ENCODE measurements around the gene ISY1. TPM values are rescaled to one million over a fixed set of nuclear protein-coding genes. Genes with fewer than 3 reads are reported as not detected.
A peak's percentile ranks its signal among the peaks of the same experiment; 100 is the strongest.
"Not testable (repeated sequence)": the region's sequence is repeated elsewhere in the genome, so short reads cannot be mapped to it uniquely, and the experiment has no call there.

The ISY1 gene
- total and polyA plus RNA-seq, 4 donors: 23.8 to 30.3 (median 26.2) TPM

DNA sequence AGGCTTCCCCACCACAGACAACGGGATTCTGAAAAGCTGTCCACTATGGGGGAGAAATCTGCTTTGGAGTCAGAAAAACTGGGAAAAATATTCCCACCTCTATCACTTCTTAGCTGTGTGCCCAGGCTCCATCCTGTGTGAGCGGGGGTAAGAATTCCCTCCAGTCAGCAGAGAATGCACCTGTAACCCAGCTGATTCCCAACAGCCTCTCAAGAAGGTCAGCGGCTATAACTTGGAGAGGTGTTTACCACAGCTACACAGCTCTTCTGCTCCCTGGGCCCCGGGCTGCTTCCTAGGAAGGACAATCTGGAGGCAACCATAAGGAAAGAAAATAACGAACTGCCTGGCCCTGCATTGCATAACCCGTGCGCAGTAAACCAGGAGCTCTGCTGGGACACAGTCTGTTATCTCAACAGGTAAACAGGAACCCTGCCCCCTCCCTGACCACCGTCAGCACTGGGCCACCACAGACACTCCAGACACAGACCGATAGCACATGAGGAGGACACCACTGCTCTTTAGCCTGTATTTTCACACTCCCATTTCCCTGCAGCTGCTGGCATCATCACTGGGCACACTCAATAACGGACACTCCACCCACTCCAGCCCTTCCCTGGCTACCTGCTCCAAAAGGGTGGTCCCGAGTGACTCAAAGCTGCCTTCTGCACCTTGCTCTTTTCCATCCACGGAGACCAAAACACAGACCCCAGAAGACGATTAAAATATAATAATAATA, 41.3 kb downstream of the ISY1 start:
- intact Hi-C loops (cut with DNase I): loop anchor here in 1 of 2 donors (5.0 kb wide), 1 partner anchor 67 kb away; no protein-coding TSS in a partner anchor
- H3K4me3 ChIP-seq (ENCODE audit: low read length in 2 of 2): no peak overlapping the region
- no peaks in the 10 kb centered on the region for H3K36me3 ChIP-seq (ENCODE audit: control insufficient read depth in 1 of 2, insufficient read depth in 2 of 2, low read length in 1 of 2)
- ATAC-seq (ENCODE audit: low FRiP score) (no peak), DNase-seq (no peak)
- H3K27ac ChIP-seq (ENCODE audit: low read depth in 1 of 2, low read length in 2 of 2): no peak overlapping the region
- H3K9me3 ChIP-seq (ENCODE audit: control insufficient read depth, low read length): no peaks in the 10 kb centered on the region
- WGBS, 2 donors: 22 to 25% methylated on average over 13 of the region's 13 CpGs
- no peaks in the 10 kb centered on the region for H3K4me1 ChIP-seq (ENCODE audit: control insufficient read depth in 1 of 2, insufficient read depth in 2 of 2, low read length in 2 of 2)
- H3K27me3 ChIP-seq (ENCODE audit: control insufficient read depth in 1 of 2, insufficient read depth in 2 of 2, low read length in 1 of 2): no peaks in the 10 kb centered on the region

DNA sequence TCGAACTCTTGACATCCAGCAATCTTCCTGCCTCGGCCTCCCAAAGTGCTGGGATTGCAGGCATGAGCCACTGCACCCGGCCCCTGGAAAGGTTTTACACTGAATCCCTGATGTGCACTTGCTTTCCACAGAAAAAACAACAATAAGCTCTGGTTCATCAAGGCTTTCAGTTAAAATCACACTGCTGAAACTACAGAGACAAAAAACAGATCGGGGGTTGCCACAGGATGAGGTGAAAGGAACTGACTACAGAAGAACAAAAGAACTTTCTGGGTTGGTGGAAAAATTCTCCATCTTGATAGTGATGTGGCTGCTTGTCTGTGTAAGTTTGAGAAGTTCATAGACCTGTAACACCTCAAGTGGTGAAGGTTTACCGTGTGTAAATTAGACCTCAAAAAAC, 42.1 kb downstream of the ISY1 start:
- WGBS, 2 donors: 73 to 75% methylated on average over 5 of the region's 5 CpGs
- H3K4me3 ChIP-seq (ENCODE audit: low read length in 2 of 2): no peak overlapping the region
- H3K4me1 ChIP-seq (ENCODE audit: control insufficient read depth in 1 of 2, insufficient read depth in 2 of 2, low read length in 2 of 2): no peaks in the 10 kb centered on the region
- no peak overlapping the region for H3K27ac ChIP-seq (ENCODE audit: low read depth in 1 of 2, low read length in 2 of 2)
- H3K27me3 ChIP-seq (ENCODE audit: control insufficient read depth in 1 of 2, insufficient read depth in 2 of 2, low read length in 1 of 2): no peaks in the 10 kb centered on the region
- intact Hi-C loops (cut with DNase I): no loop called here
- no peaks in the 10 kb centered on the region for H3K9me3 ChIP-seq (ENCODE audit: control insufficient read depth, low read length)
- ATAC-seq (ENCODE audit: low FRiP score) (no peak), DNase-seq (no peak)
- no peaks in the 10 kb centered on the region for H3K36me3 ChIP-seq (ENCODE audit: control insufficient read depth in 1 of 2, insufficient read depth in 2 of 2, low read length in 1 of 2)

- Histone ChIP-seq H3K4me3 (ENCODE audit: low read length in 2 of 2) (no peak overlapping the region), H3K4me1 (ENCODE audit: control insufficient read depth in 1 of 2, insufficient read depth in 2 of 2, low read length in 2 of 2) (no peaks in the 10 kb centered on the region), H3K27me3 (ENCODE audit: control insufficient read depth in 1 of 2, insufficient read depth in 2 of 2, low read length in 1 of 2) (no peaks in the 10 kb centered on the region), H3K27ac (ENCODE audit: low read depth in 1 of 2, low read length in 2 of 2) (no peak overlapping the region), H3K36me3 (ENCODE audit: control insufficient read depth in 1 of 2, insufficient read depth in 2 of 2, low read length in 1 of 2) (no peaks in the 10 kb centered on the region), H3K9me3 (ENCODE audit: control insufficient read depth, low read length) (no peaks in the 10 kb centered on the region)
- intact Hi-C loops (cut with DNase I): no loop called here
- no peak for DNase-seq
- no peak for ATAC-seq (ENCODE audit: low FRiP score)
Measured at GRCh38 chr3:129117134-129117533, 43.7 kb downstream of the ISY1 start.

DNA sequence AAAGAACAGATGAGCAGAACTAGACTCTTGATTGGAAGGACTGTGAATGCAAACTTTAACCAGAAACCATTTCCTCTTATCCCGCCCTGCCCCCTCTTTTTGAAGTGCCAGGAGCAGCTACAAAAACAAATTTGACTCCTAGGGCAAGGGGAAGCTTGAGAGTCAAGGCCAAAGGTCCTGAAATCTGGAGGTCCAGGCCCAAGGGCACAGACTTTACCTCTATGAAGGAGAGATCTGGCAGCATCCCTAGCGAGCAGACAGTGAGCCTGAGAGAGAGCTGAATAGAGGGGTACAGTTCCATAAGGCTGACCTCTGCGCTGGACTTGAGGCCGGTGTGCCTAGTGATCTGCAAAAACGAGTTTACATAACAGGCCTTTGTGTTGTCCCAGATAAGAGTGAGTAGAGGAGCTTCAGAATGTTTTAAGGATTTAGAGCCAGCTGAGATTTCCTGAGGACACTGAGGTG, 44.3 kb downstream of the ISY1 start:
- no peaks in the 10 kb centered on the region for H3K27me3 ChIP-seq (ENCODE audit: control insufficient read depth in 1 of 2, insufficient read depth in 2 of 2, low read length in 1 of 2)
- H3K36me3 ChIP-seq (ENCODE audit: control insufficient read depth in 1 of 2, insufficient read depth in 2 of 2, low read length in 1 of 2): no peaks in the 10 kb centered on the region
- H3K4me3 ChIP-seq (ENCODE audit: low read length in 2 of 2): no peak overlapping the region
- 51 to 60% methylated on average over 5 of the region's 5 CpGs for WGBS, 2 donors
- ATAC-seq (ENCODE audit: low FRiP score) (no peak), DNase-seq (no peak)
- no peaks in the 10 kb centered on the region for H3K4me1 ChIP-seq (ENCODE audit: control insufficient read depth in 1 of 2, insufficient read depth in 2 of 2, low read length in 2 of 2)
- H3K27ac ChIP-seq (ENCODE audit: low read depth in 1 of 2, low read length in 2 of 2): no peak overlapping the region
- intact Hi-C loops (cut with DNase I): no loop called here
- H3K9me3 ChIP-seq (ENCODE audit: control insufficient read depth, low read length): no peaks in the 10 kb centered on the region

DNA sequence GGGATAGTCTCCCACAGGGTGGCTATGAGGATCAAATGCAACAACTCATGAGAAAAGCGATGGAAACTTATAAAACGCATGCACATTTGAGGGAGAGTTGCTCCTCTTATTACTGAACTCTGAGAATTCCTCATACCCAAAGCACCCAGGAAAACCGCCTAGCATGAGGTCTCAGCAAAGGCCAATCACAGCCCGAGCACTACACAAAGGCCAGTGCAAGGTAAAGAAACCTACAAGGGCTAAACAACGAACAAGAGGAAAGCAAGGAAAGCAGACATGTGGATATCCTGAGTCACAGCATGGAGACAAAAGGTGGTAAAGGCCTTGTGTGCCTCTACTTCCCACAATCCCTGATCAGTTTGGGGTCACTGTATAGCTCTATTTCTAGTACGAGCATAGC, 46.4 kb downstream of the ISY1 start:
- DNase-seq: no peak
- no peak for ATAC-seq (ENCODE audit: low FRiP score)
- H3K27ac ChIP-seq (ENCODE audit: low read depth in 1 of 2, low read length in 2 of 2): no peak overlapping the region
- no peaks in the 10 kb centered on the region for H3K27me3 ChIP-seq (ENCODE audit: control insufficient read depth in 1 of 2, insufficient read depth in 2 of 2, low read length in 1 of 2)
- H3K36me3 ChIP-seq (ENCODE audit: control insufficient read depth in 1 of 2, insufficient read depth in 2 of 2, low read length in 1 of 2): no peaks in the 10 kb centered on the region
- H3K4me3 ChIP-seq (ENCODE audit: low read length in 2 of 2): no peak overlapping the region
- intact Hi-C loops (cut with DNase I): no loop called here
- WGBS, 2 donors: 86 to 90% methylated on average over 6 of the region's 6 CpGs
- no peaks in the 10 kb centered on the region for H3K9me3 ChIP-seq (ENCODE audit: control insufficient read depth, low read length)
- H3K4me1 ChIP-seq (ENCODE audit: control insufficient read depth in 1 of 2, insufficient read depth in 2 of 2, low read length in 2 of 2): no peaks in the 10 kb centered on the region

DNA sequence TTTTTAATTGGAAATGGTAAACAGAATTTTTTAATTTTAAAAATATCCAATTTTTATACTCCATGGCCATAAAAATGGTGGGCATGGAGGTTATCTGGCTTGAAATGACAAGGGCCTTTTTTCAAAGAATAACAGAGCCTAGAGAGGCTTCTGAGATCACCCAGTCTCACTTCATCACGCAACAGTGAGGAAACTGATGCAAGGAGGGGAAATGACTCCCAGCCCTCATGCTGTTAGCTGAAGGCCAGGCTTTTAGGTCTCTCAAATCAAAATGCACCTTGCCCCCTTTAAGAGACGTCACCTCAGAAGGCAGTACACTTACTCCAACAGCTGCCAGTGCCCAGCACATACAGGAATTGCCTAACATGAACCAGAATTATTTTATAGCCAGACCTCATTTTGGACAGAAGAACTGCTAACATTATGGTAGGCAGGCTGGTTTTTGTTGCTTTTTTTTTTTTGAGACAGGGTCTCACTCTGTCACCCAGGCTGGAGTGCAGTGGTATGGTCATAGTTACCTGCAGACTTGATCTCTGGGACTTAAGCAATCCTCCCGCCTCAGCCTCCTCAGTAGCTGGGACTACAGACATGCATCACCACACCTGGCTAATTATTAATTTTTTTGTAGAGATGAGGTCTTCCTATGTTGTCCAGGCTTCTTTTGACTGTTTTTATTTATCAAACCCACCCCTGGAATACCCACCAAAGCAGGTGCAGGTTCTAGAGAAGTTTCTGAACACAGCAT, 48.4 kb downstream of the ISY1 start:
- H3K4me1 ChIP-seq (ENCODE audit: control insufficient read depth in 1 of 2, insufficient read depth in 2 of 2, low read length in 2 of 2): no peaks in the 10 kb centered on the region

GRCh38 chr3:129111076-129111780, 49.6 kb downstream of the ISY1 start:
- DNase-seq: peak in 1 of 2 donors; percentile 13
- H3K27me3 ChIP-seq (ENCODE audit: control insufficient read depth in 1 of 2, insufficient read depth in 2 of 2, low read length in 1 of 2); H3K4me1 ChIP-seq (ENCODE audit: control insufficient read depth in 1 of 2, insufficient read depth in 2 of 2, low read length in 2 of 2); H3K9me3 ChIP-seq (ENCODE audit: control insufficient read depth, low read length); intact Hi-C loops (cut with DNase I); H3K4me3 ChIP-seq (ENCODE audit: low read length in 2 of 2); ATAC-seq (ENCODE audit: low FRiP score); H3K36me3 ChIP-seq (ENCODE audit: control insufficient read depth in 1 of 2, insufficient read depth in 2 of 2, low read length in 1 of 2); H3K27ac ChIP-seq (ENCODE audit: low read depth in 1 of 2, low read length in 2 of 2): not testable (repeated sequence)
- WGBS, 2 donors: 85 to 88% methylated on average over 10 of the region's 10 CpGs

More for the DNA sequence above, 48.4 kb downstream of the ISY1 start:
- ATAC-seq (ENCODE audit: low FRiP score) (no peak), DNase-seq (no peak)
- Histone ChIP-seq H3K4me3 (ENCODE audit: low read length in 2 of 2) (no peak overlapping the region), H3K36me3 (ENCODE audit: control insufficient read depth in 1 of 2, insufficient read depth in 2 of 2, low read length in 1 of 2) (no peaks in the 10 kb centered on the region), H3K27me3 (ENCODE audit: control insufficient read depth in 1 of 2, insufficient read depth in 2 of 2, low read length in 1 of 2) (no peaks in the 10 kb centered on the region), H3K27ac (ENCODE audit: low read depth in 1 of 2, low read length in 2 of 2) (no peak overlapping the region), H3K9me3 (ENCODE audit: control insufficient read depth, low read length) (no peaks in the 10 kb centered on the region)
- intact Hi-C loops (cut with DNase I): no loop called here
- WGBS, 2 donors: 83 to 91% methylated on average over 3 of the region's 3 CpGs

- peaks cover 0 to 3% of the 10 kb centered on the region in 2 donors for H3K36me3 ChIP-seq (ENCODE audit: control insufficient read depth in 1 of 2, insufficient read depth in 2 of 2, low read length in 1 of 2)
- no peak overlapping the region for H3K4me3 ChIP-seq (ENCODE audit: low read length in 2 of 2)
- WGBS, 2 donors: 80 to 82% methylated on average over 8 of the region's 8 CpGs
Measured at GRCh38 chr3:129107793-129108192, 53.1 kb downstream of the ISY1 start.

More at GRCh38 chr3:129107793-129108192, 53.1 kb downstream of the ISY1 start:
- Histone ChIP-seq H3K9me3 (ENCODE audit: control insufficient read depth, low read length) (no peaks in the 10 kb centered on the region), H3K4me1 (ENCODE audit: control insufficient read depth in 1 of 2, insufficient read depth in 2 of 2, low read length in 2 of 2) (no peaks in the 10 kb centered on the region), H3K27me3 (ENCODE audit: control insufficient read depth in 1 of 2, insufficient read depth in 2 of 2, low read length in 1 of 2) (no peaks in the 10 kb centered on the region), H3K27ac (ENCODE audit: low read depth in 1 of 2, low read length in 2 of 2) (no peak overlapping the region)
- peak; percentile 17 to 43 for DNase-seq
- no peak for ATAC-seq (ENCODE audit: low FRiP score)
- intact Hi-C loops (cut with DNase I): no loop called here
